Measurements from ENCODE around the gene MYL3.

Gene MYL3

GRCh38 chr3:46883054-46883829, 20.0 kb upstream of the MYL3 start:
- no peak for TF ChIP-seq EGR1 (IDR thresholded peaks at IDR 0.05)
- no peak for TF ChIP-seq FOXM1 (IDR thresholded peaks at IDR 0.05; ENCODE audit: borderline replicate concordance, low read depth)
- no peak for TF ChIP-seq MAX (IDR thresholded peaks at IDR 0.05)
- TF ChIP-seq TCF12 (IDR thresholded peaks at IDR 0.05; ENCODE audit: low read depth), result no peak
- no peak for TF ChIP-seq ZBTB7A (IDR thresholded peaks at IDR 0.05; ENCODE audit: low read depth)
- no peak for TF ChIP-seq RAD21 (IDR thresholded peaks at IDR 0.05; ENCODE audit: low read depth)
- TF ChIP-seq CEBPB (IDR thresholded peaks at IDR 0.05), result no peak
- TF ChIP-seq CREB1 (IDR thresholded peaks at IDR 0.05; ENCODE audit: low read depth), result no peak

GRCh38 chr3:46882377-46883053, 19.3 kb upstream of the MYL3 start:
- no peak for TF ChIP-seq EP300 (IDR thresholded peaks at IDR 0.05; ENCODE audit: borderline replicate concordance)
- TF ChIP-seq ZBTB7A (IDR thresholded peaks at IDR 0.05; ENCODE audit: low read depth), result no peak
- no peak for TF ChIP-seq YY1 (IDR thresholded peaks at IDR 0.05; ENCODE audit: low read depth)
- TF ChIP-seq NFIC (IDR thresholded peaks at IDR 0.05), result no peak
- TF ChIP-seq TEAD4 (IDR thresholded peaks at IDR 0.05), result no peak
- no peak for TF ChIP-seq EGR1 (IDR thresholded peaks at IDR 0.05)

GRCh38 chr3:46881596-46882376, 18.5 kb upstream of the MYL3 start:
- no peak for TF ChIP-seq YY1 (IDR thresholded peaks at IDR 0.05; ENCODE audit: low read depth)
- no peak for TF ChIP-seq FOXM1 (IDR thresholded peaks at IDR 0.05; ENCODE audit: borderline replicate concordance, low read depth)
- TF ChIP-seq TAF1 (IDR thresholded peaks at IDR 0.05; ENCODE audit: low read depth), result no peak
- TF ChIP-seq CEBPB (IDR thresholded peaks at IDR 0.05), result no peak
- no peak for TF ChIP-seq USF1 (IDR thresholded peaks at IDR 0.05)
- no peak for TF ChIP-seq NFIC (IDR thresholded peaks at IDR 0.05)
- TF ChIP-seq CREB1 (IDR thresholded peaks at IDR 0.05; ENCODE audit: low read depth), result no peak
- TF ChIP-seq RAD21 (IDR thresholded peaks at IDR 0.05; ENCODE audit: low read depth), result no peak

GRCh38 chr3:46880884-46881595, 17.8 kb upstream of the MYL3 start:
- TF ChIP-seq EGR1 (IDR thresholded peaks at IDR 0.05), result no peak
- no peak for TF ChIP-seq MAX (IDR thresholded peaks at IDR 0.05)
- TF ChIP-seq TEAD4 (IDR thresholded peaks at IDR 0.05), result no peak
- TF ChIP-seq FOXM1 (IDR thresholded peaks at IDR 0.05; ENCODE audit: borderline replicate concordance, low read depth), result no peak
- no peak for TF ChIP-seq CEBPB (IDR thresholded peaks at IDR 0.05)
- TF ChIP-seq YY1 (IDR thresholded peaks at IDR 0.05; ENCODE audit: low read depth), result no peak
- TF ChIP-seq NFIC (IDR thresholded peaks at IDR 0.05), result no peak
- TF ChIP-seq EP300 (IDR thresholded peaks at IDR 0.05; ENCODE audit: borderline replicate concordance), result no peak
- no peak for TF ChIP-seq USF1 (IDR thresholded peaks at IDR 0.05)
- TF ChIP-seq TCF12 (IDR thresholded peaks at IDR 0.05; ENCODE audit: low read depth), result no peak
- no peak for TF ChIP-seq REST (IDR thresholded peaks at IDR 0.05; ENCODE audit: low read depth)
- no peak for TF ChIP-seq RAD21 (IDR thresholded peaks at IDR 0.05; ENCODE audit: low read depth)
- no peak for TF ChIP-seq TAF1 (IDR thresholded peaks at IDR 0.05; ENCODE audit: low read depth)
- no peak; the same call in 1 of the 2 replicates for TF ChIP-seq ZBTB7A (IDR thresholded peaks at IDR 0.05; ENCODE audit: low read depth)
- no peak for TF ChIP-seq CREB1 (IDR thresholded peaks at IDR 0.05; ENCODE audit: low read depth)

GRCh38 chr3:46878781-46879436, 15.7 kb upstream of the MYL3 start:
- no peak for TF ChIP-seq CREB1 (IDR thresholded peaks at IDR 0.05; ENCODE audit: low read depth)
- TF ChIP-seq TEAD4 (IDR thresholded peaks at IDR 0.05), result peak; percentile 53

- no peak for TF ChIP-seq FOXM1 (IDR thresholded peaks at IDR 0.05; ENCODE audit: borderline replicate concordance, low read depth)
- TF ChIP-seq YY1 (IDR thresholded peaks at IDR 0.05; ENCODE audit: low read depth), result no peak
- no peak for TF ChIP-seq TCF12 (IDR thresholded peaks at IDR 0.05; ENCODE audit: low read depth)
- no peak for TF ChIP-seq RAD21 (IDR thresholded peaks at IDR 0.05; ENCODE audit: low read depth)
- no peak for TF ChIP-seq REST (IDR thresholded peaks at IDR 0.05; ENCODE audit: low read depth)
- TF ChIP-seq ZBTB7A (IDR thresholded peaks at IDR 0.05; ENCODE audit: low read depth), result no peak
- TF ChIP-seq CEBPB (IDR thresholded peaks at IDR 0.05), result no peak
- no peak for TF ChIP-seq USF1 (IDR thresholded peaks at IDR 0.05)
- TF ChIP-seq CREB1 (IDR thresholded peaks at IDR 0.05; ENCODE audit: low read depth), result no peak
- no peak for TF ChIP-seq TAF1 (IDR thresholded peaks at IDR 0.05; ENCODE audit: low read depth)
- TF ChIP-seq EGR1 (IDR thresholded peaks at IDR 0.05), result no peak
- no peak for TF ChIP-seq NFIC (IDR thresholded peaks at IDR 0.05)
- TF ChIP-seq TEAD4 (IDR thresholded peaks at IDR 0.05), result no peak
- TF ChIP-seq EP300 (IDR thresholded peaks at IDR 0.05; ENCODE audit: borderline replicate concordance), result no peak
- no peak for TF ChIP-seq MAX (IDR thresholded peaks at IDR 0.05)
Measured at GRCh38 chr3:46877406-46878125, 14.3 kb upstream of the MYL3 start, which contains the start of gene PTH1R. TSS of gene PTH1R (plus strand) at chr3:46877721. CDS start at chr3:46883560, 5,839 bp downstream.
